Astrocyte of the spinal cord (primary cell): ENCODE results near the gene CDADC1.
"Not testable (repeated sequence)": the region's sequence is repeated elsewhere in the genome, so short reads cannot be mapped to it uniquely, and the experiment has no call there.

Experiments used
- DNase-seq: peaks from one replicate; pipeline ENCODE4 v3.0.0; 2011; ENCODE audit warnings: low read depth, low spot score
- H3K4me3 ChIP-seq: 2 replicates; pipeline ENCODE4 v1.5.1; 2011; ENCODE audit warnings: low read depth, mild to moderate bottlenecking, low read length, moderate library complexity
- in situ Hi-C: cut with HindIII; loops from 2 replicates; pipeline ENCODE4 v1.10.0; 2017; ENCODE audit warnings: low sequenced_read_pairs
- TF ChIP-seq, protein P1 (sequence below): IDR thresholded peaks from 2 replicates; pipeline ENCODE4 v1.5.1; 2012; ENCODE audit warnings: low read depth, mild to moderate bottlenecking, low read length, inconsistent platforms

CDADC1 gene

DNA sequence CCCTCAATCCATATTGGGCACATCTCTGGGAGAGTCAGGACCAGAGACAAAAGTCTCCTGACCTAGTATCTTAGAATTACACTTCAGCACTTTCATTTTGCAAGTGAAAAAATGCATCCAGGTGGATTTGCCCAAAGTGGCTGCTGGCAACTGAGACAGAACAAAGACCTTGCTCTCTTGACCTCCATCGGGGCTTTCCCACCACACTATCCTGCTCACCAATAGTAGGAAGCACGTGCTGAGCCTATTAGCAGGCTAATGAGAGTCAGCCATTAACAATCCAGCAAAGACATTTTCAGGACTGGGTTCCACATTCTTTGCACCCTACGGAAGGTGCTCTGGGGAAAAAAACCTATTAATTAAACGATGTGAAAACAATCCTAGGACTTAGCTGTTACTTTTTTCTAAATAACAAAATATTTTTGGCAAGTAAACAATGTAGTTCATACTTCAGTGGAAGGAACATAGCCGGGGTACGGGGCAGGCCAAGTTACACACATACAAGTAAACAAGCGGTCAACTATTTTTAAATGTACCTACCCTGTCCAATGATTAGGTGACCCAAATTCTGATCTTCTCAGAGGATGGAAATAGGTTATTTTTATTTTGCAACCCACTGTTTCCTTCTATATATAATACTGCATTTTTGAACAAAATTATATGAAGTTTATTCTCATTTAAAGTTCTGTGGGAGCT is 78.6 kb downstream of the CDADC1 start:
- DNase-seq, result no peak
- TF ChIP-seq, protein P1, sequence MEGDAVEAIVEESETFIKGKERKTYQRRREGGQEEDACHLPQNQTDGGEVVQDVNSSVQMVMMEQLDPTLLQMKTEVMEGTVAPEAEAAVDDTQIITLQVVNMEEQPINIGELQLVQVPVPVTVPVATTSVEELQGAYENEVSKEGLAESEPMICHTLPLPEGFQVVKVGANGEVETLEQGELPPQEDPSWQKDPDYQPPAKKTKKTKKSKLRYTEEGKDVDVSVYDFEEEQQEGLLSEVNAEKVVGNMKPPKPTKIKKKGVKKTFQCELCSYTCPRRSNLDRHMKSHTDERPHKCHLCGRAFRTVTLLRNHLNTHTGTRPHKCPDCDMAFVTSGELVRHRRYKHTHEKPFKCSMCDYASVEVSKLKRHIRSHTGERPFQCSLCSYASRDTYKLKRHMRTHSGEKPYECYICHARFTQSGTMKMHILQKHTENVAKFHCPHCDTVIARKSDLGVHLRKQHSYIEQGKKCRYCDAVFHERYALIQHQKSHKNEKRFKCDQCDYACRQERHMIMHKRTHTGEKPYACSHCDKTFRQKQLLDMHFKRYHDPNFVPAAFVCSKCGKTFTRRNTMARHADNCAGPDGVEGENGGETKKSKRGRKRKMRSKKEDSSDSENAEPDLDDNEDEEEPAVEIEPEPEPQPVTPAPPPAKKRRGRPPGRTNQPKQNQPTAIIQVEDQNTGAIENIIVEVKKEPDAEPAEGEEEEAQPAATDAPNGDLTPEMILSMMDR, result no peak
- in situ Hi-C loops, result no loop called here
- H3K4me3 ChIP-seq, result no peak overlapping the region

DNA sequence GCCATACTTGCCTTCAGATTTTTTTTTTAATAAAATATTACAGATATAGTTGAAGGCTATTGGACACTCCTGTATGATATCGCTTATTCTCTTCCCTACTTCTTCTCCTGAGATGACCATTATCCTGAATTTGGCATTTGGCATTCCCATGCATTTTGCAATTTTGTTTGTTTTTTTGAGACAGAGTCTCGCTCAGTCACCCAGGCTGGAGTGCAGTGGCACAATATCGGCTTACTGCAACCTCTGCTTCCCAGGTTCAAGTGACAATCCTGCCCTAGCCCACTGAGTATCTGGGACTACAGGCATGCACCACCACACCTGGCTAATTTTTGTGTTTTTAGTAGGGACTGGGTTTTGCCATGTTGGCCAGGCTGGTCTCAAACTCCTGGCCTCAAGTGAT is 79.4 kb downstream of the CDADC1 start:
- in situ Hi-C loops, DNase-seq, H3K4me3 ChIP-seq: not testable (repeated sequence)

DNA sequence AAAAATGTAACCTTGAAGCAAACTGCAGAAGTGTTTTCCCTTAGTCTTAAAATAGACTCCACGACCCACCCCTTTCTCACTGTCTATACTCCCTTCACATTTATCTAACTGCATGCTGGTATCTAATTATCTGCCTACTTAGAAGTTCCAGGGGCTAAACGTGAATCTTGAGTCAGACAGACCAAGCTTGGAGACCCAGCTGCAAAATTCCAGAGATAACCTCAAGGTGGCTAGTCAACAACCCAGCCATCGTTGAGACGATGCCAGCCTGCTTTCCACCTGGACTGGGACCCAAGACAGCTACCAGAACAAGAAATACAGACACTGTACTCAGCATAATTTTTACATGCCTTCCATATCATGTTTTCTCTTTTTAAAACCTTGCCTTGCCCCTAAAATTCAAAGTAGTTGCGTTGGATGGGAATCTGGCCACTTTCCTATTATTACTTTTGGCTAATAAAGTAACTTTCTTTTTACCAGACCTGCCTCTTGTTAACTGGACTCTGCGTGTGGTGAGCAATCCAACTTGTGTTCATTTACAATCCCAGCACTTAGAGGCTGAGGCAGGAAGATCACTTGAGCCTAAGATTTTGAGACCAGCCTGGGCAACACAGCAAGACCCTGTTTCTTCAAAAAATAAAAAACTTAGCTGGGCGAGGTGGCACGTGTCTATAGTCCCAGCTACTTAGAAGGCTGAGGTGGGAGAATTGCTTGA is 82.3 kb downstream of the CDADC1 start:
- TF ChIP-seq, protein P1, result no peak
- in situ Hi-C loops, result no loop called here
- DNase-seq, result no peak
- H3K4me3 ChIP-seq, result no peak overlapping the region

DNA sequence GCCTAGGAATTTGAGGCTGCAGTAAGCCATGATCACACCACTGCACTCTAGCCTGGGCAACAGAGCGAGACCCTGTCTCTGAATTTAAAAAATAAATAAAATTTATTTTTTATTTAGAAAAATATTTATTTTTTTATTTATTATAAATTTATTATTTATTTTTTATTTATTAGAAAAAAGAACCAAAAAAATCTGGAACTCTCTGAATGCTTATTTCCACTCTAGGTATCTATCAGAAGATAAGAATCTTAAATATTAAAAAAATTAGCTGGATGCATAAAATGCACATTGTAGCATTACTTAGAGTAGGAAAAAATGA is 82.8 kb downstream of the CDADC1 start:
- in situ Hi-C loops, result no loop called here
- H3K4me3 ChIP-seq, result no peak overlapping the region
- DNase-seq, result no peak
- TF ChIP-seq, protein P1, result no peak

DNA sequence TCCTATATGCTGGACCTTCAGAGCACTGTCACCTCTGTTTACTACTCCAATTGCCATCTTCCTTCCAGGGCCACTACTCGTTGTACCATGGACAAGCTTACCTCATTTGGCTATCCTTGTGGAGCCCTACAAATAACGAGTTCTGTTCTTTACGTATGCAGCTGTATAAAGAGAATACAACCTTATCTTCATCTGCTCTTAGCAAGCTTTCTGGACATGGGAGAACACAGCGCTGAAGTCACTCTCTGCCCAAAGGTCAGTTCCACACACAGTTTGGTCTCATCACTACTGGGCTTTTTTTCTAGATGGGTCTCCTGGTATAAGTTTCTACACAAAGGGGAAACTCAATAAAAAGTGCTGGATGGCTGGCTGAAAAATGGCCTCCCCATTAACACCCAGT is 88.9 kb downstream of the CDADC1 start:
- TF ChIP-seq, protein P1, result no peak
- no peak overlapping the region for H3K4me3 ChIP-seq
- in situ Hi-C loops, result no loop called here
- no peak for DNase-seq

DNA sequence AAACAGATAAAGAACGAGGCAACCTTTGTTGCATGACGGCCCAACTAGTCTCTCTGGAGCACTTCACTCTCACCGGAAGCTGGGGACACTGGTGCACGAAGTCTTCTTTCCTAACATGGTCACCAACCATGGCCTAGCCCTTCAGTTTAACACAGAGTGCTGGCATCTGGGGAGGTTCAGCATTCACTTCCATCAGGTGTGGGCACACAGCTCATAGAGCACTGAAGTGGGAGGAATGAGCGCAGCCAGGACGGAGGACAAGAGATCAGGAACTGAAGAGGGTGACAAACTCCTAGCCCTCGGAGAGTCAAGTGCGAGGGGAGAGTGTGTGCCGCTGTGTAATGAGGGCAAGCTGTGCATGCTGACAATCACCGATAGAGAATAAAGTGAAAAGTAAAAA is 92.4 kb downstream of the CDADC1 start:
- DNase-seq, result no peak
- H3K4me3 ChIP-seq, result no peak overlapping the region
- in situ Hi-C loops, result no loop called here
- TF ChIP-seq, protein P1, result no peak

DNA sequence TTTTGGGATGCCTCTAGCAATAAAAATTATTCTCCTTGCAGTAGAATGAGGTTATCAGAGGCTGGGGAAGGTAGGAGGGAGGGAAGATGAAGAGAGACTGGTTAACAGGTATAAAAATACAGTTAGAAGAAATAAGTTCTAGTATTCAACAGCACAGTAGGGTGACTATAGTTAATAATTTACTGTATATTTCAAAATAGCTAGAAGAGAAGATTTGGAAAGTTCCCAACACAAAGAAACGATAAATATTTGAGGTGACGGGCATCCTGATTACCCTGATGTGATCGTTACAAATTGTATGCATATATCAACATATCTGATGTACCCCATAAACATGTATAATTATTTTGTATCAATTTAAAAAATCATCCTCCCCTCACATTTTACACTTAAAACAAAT is 93.8 kb downstream of the CDADC1 start:
- TF ChIP-seq, protein P1, result no peak
- no peak for DNase-seq
- in situ Hi-C loops, result no loop called here
- no peak overlapping the region for H3K4me3 ChIP-seq
